Measurements from ENCODE around the gene HS3ST5.

GRCh38 chr6:114181664-114182063 is 161.2 kb downstream of the HS3ST5 start:
- TF ChIP-seq POLR2AphosphoS5 (IDR thresholded peaks at IDR 0.05; ENCODE audit: borderline replicate concordance, low read depth, low read length): no peak
- TF ChIP-seq EZH2 (IDR thresholded peaks at IDR 0.05): no peak
